AG04449 (cell line): ENCODE measurements around the gene KAT5.

Experiments used
- CTCF ChIA-PET: fragments of 350-600 bp; formaldehyde crosslinking; extraction: SDS; loops from one replicate; lab custom pipeline; 2021; ENCODE audit warnings: antibody characterized with exemption; lab: Yijun Ruan, JAX
- POLR2A ChIA-PET: fragments of 400-600, 350-600 bp; formaldehyde crosslinking; extraction: SDS; loops from one replicate; lab custom pipeline; 2020; ENCODE audit warnings: antibody characterized with exemption, inconsistent platforms; lab: Yijun Ruan, JAX
- DNase-seq: peaks from one replicate; pipeline ENCODE4 v3.0.0-alpha.2; 2010; ENCODE audit warnings: low read depth, low spot score
- H3K4me3 ChIP-seq: 2 replicates; pipeline ENCODE4 v1.5.1; 2011; ENCODE audit warnings: low read depth, mild to moderate bottlenecking, control low read depth, low read length
- CTCF ChIP-seq: IDR thresholded peaks from one replicate; pipeline ENCODE4 v1.5.1; 2011; ENCODE audit warnings: mild to moderate bottlenecking, moderate library complexity, low read length, control low read depth, inconsistent platforms; ENCODE audit not compliant: insufficient read depth; ENCODE audit errors: missing control alignments

The KAT5 gene

GRCh38 chr11:65711785-65712632 is at the start of gene KAT5:
TSS of gene KAT5 (plus strand) at chr11:65712252. CDS start at chr11:65712268, 16 bp downstream.
- TF ChIP-seq CTCF: peak; percentile 94
- ChIA-PET POLR2A (interaction anchor here (0.7 to 2.2 kb wide), 11 partner anchors 9 to 178 kb away, joined by 3 to 23 read pairs (median 4); partner anchors contain the start of genes CCDC85B, CFL1, MUS81 and RNASEH2C), CTCF (interaction anchor here (0.7 to 9.5 kb wide), 58 partner anchors 9 to 571 kb away, joined by 3 to 170 read pairs (median 6); partner anchors contain the start of genes AP5B1, FIBP, MUS81 and RELA)
- H3K4me3 ChIP-seq: peak within 1 kb of the TSS; percentile 87
- DNase-seq: peak; percentile 83

GRCh38 chr11:65662799-65663638 is 49.0 kb upstream of the KAT5 start, which contains the start of gene RELA:
TSS of gene RELA (minus strand) at chr11:65662916. CDS start at chr11:65662832, 84 bp downstream.
- H3K4me3 ChIP-seq: peak within 1 kb of the TSS; percentile 97
- ChIA-PET CTCF (interaction anchor here (0.9 to 2.2 kb wide), 9 partner anchors 10 to 325 kb away, joined by 3 to 10 read pairs (median 4); partner anchors contain the start of genes KAT5 and MUS81), POLR2A (interaction anchor here (0.6 to 4.0 kb wide), 9 partner anchors 10 to 264 kb away, joined by 3 to 24 read pairs (median 4); partner anchors contain the start of genes CFL1, MUS81 and RNASEH2C)
- TF ChIP-seq CTCF: no peak
- DNase-seq: peak; percentile 63

GRCh38 chr11:65663639-65664200 is 48.3 kb upstream of the KAT5 start:
- ChIA-PET POLR2A (interaction anchor here (0.6 to 4.0 kb wide), 7 partner anchors 11 to 387 kb away, joined by 3 to 24 read pairs (median 4); partner anchors contain the start of genes CFL1, MUS81 and RNASEH2C), CTCF (interaction anchor here (0.9 to 2.2 kb wide), 8 partner anchors 13 to 325 kb away, joined by 3 to 10 read pairs (median 4); partner anchors contain the start of genes KAT5 and MUS81)
- peak overlapping the region; percentile 97 for H3K4me3 ChIP-seq
- no peak for TF ChIP-seq CTCF
- no peak for DNase-seq

- ChIA-PET POLR2A (no interaction called here), CTCF (interaction anchor here (0.7 to 1.1 kb wide), 3 partner anchors 12 to 108 kb away, joined by 3 to 4 read pairs (median 3); no protein-coding TSS in a partner anchor)
- H3K4me3 ChIP-seq: no peak overlapping the region
- no peak for TF ChIP-seq CTCF
- DNase-seq: no peak
Observed at GRCh38 chr11:65672180-65672860, 39.7 kb upstream of the KAT5 start.

- POLR2A ChIA-PET: no interaction called here
- CTCF ChIA-PET: interaction anchor here (0.7 to 1.4 kb wide), 3 partner anchors 12 to 72 kb away, joined by 3 to 5 read pairs (median 3); partner anchors contain the start of gene KAT5
Observed at GRCh38 chr11:65672982-65673381, 39.1 kb upstream of the KAT5 start.

More at GRCh38 chr11:65672982-65673381, 39.1 kb upstream of the KAT5 start:
- no peak overlapping the region for H3K4me3 ChIP-seq
- no peak for DNase-seq
- TF ChIP-seq CTCF: no peak
